Dendritic cell treated with granulocyte-macrophage colony-stimulating factor and Interleukin-4, amounts not matched to agents 40 ng/mL and 50 ng/mL, for 4 days (primary cell): ENCODE results near the gene POLR3F.
"Not testable (repeated sequence)": the region's sequence is repeated elsewhere in the genome, so short reads cannot be mapped to it uniquely, and the experiment has no call there.

Source experiments
- H3K27ac Mint-ChIP-seq: one replicate; pipeline ENCODE4 v1.8.0; 2022; ENCODE audit warnings: mild to moderate bottlenecking, mixed read lengths
- H3K27me3 Mint-ChIP-seq: one replicate; pipeline ENCODE4 v1.8.0; 2022; ENCODE audit warnings: mild to moderate bottlenecking, mixed read lengths
- H3K36me3 Mint-ChIP-seq: one replicate; pipeline ENCODE4 v1.8.0; 2022; ENCODE audit warnings: low read depth, mixed read lengths
- H3K4me1 Mint-ChIP-seq: one replicate; pipeline ENCODE4 v1.8.0; 2022; ENCODE audit warnings: low read depth, mixed read lengths
- H3K4me3 Mint-ChIP-seq: one replicate; pipeline ENCODE4 v1.8.0; 2022; ENCODE audit warnings: mild to moderate bottlenecking, moderate library complexity, mixed read lengths
- H3K9me3 Mint-ChIP-seq: one replicate; pipeline ENCODE4 v1.8.0; 2022; ENCODE audit warnings: mixed read lengths
- intact Hi-C: fragments of 100-400 bp; cut with micrococcal nuclease; formaldehyde crosslinking; loops from one replicate; pipeline ENCODE4 v1.15.0; 2022

POLR3F gene

GRCh38 chr20:18477821-18478220 is 10.6 kb downstream of the POLR3F start:
- H3K36me3 Mint-ChIP-seq: peaks cover 96% of the 10 kb centered on the region
- H3K27me3 Mint-ChIP-seq: no peaks in the 10 kb centered on the region
- H3K4me1 Mint-ChIP-seq: no peaks in the 10 kb centered on the region
- no peak overlapping the region for H3K27ac Mint-ChIP-seq
- H3K4me3 Mint-ChIP-seq: no peak overlapping the region
- no peaks in the 10 kb centered on the region for H3K9me3 Mint-ChIP-seq
- intact Hi-C loops: no loop called here

- no peaks in the 10 kb centered on the region for H3K27me3 Mint-ChIP-seq
- no peaks in the 10 kb centered on the region for H3K9me3 Mint-ChIP-seq
- no peak overlapping the region for H3K27ac Mint-ChIP-seq
- intact Hi-C loops: no loop called here
- no peaks in the 10 kb centered on the region for H3K4me1 Mint-ChIP-seq
- H3K36me3 Mint-ChIP-seq: peaks cover 89% of the 10 kb centered on the region
- H3K4me3 Mint-ChIP-seq: no peak overlapping the region
Measured at GRCh38 chr20:18481596-18481995, 14.4 kb downstream of the POLR3F start.

- H3K27ac Mint-ChIP-seq: no peak overlapping the region
- H3K9me3 Mint-ChIP-seq: no peaks in the 10 kb centered on the region
- H3K4me3 Mint-ChIP-seq: no peak overlapping the region
- H3K36me3 Mint-ChIP-seq: peaks cover 73% of the 10 kb centered on the region
- H3K4me1 Mint-ChIP-seq: peaks cover 3% of the 10 kb centered on the region
- H3K27me3 Mint-ChIP-seq: no peaks in the 10 kb centered on the region
- intact Hi-C loops: no loop called here
Measured at GRCh38 chr20:18488301-18488700, 21.1 kb downstream of the POLR3F start.

- peaks cover 13% of the 10 kb centered on the region for H3K4me1 Mint-ChIP-seq
- H3K4me3 Mint-ChIP-seq: peak overlapping the region; percentile 98
- intact Hi-C loops: loop anchor here (2.0 kb wide), 1 partner anchor 29 kb away; the partner anchor contains the start of genes DZANK1 and POLR3F
- no peaks in the 10 kb centered on the region for H3K9me3 Mint-ChIP-seq
- H3K36me3 Mint-ChIP-seq: peaks cover 30% of the 10 kb centered on the region
- H3K27ac Mint-ChIP-seq: peak overlapping the region; percentile 86
- H3K27me3 Mint-ChIP-seq: no peaks in the 10 kb centered on the region
Measured at GRCh38 chr20:18496042-18496441, 28.9 kb downstream of the POLR3F start.

GRCh38 chr20:18496740-18497592 is 29.8 kb downstream of the POLR3F start, which contains the start of gene RBBP9:
Gene RBBP9 (minus strand): TSS chr20:18497225. CDS start chr20:18497167, 58 bp downstream.
- no peaks in the 10 kb centered on the region for H3K9me3 Mint-ChIP-seq
- peaks cover 13% of the 10 kb centered on the region for H3K4me1 Mint-ChIP-seq
- intact Hi-C loops: loop anchor here (1.0 to 2.0 kb wide), 2 partner anchors 10 to 30 kb away; partner anchors contain the start of genes DZANK1, POLR3F and SEC23B

GRCh38 chr20:18497603-18498002 is 30.4 kb downstream of the POLR3F start:
- Mint-ChIP-seq H3K4me1 (peaks cover 13% of the 10 kb centered on the region), H3K36me3 (peaks cover 18% of the 10 kb centered on the region), H3K27ac (no peak overlapping the region), H3K27me3 (no peaks in the 10 kb centered on the region), H3K9me3 (no peaks in the 10 kb centered on the region), H3K4me3 (no peak overlapping the region)
- intact Hi-C loops: loop anchor here (1.0 to 2.0 kb wide), 2 partner anchors 10 to 31 kb away; partner anchors contain the start of genes DZANK1, POLR3F and SEC23B

More at GRCh38 chr20:18496740-18497592, 29.8 kb downstream of the POLR3F start, which contains the start of gene RBBP9:
- peaks cover 22% of the 10 kb centered on the region for H3K36me3 Mint-ChIP-seq
- peak within 1 kb of the TSS; percentile 98 for H3K4me3 Mint-ChIP-seq
- peak within 1 kb of the TSS; percentile 86 for H3K27ac Mint-ChIP-seq
- no peaks in the 10 kb centered on the region for H3K27me3 Mint-ChIP-seq

- H3K9me3 Mint-ChIP-seq, H3K4me1 Mint-ChIP-seq, H3K36me3 Mint-ChIP-seq, intact Hi-C loops, H3K4me3 Mint-ChIP-seq, H3K27me3 Mint-ChIP-seq: not testable (repeated sequence)
- H3K27ac Mint-ChIP-seq: peak overlapping the region; percentile 6
Measured at GRCh38 chr20:18501672-18502071, 34.5 kb downstream of the POLR3F start.

GRCh38 chr20:18504479-18505060 is 37.4 kb downstream of the POLR3F start:
- Mint-ChIP-seq H3K4me3 (peak overlapping the region; percentile 44), H3K9me3 (no peaks in the 10 kb centered on the region), H3K4me1 (peaks cover 21% of the 10 kb centered on the region), H3K36me3 (peaks cover 24% of the 10 kb centered on the region), H3K27ac (peak overlapping the region; percentile 72), H3K27me3 (peaks cover 3% of the 10 kb centered on the region)
- intact Hi-C loops: loop anchor here (5.0 kb wide), 1 partner anchor 92 kb away; no protein-coding TSS in a partner anchor

GRCh38 chr20:18506744-18507143 is 39.6 kb downstream of the POLR3F start:
- Mint-ChIP-seq H3K9me3 (no peaks in the 10 kb centered on the region), H3K27ac (peak overlapping the region; percentile 97)

GRCh38 chr20:18507218-18508191 is 40.3 kb downstream of the POLR3F start, which contains the start of gene SEC23B:
Gene SEC23B (plus strand): TSS chr20:18507940. CDS start chr20:18510836, 2,896 bp downstream.
- peaks cover 3% of the 10 kb centered on the region for H3K27me3 Mint-ChIP-seq
- peaks cover 46% of the 10 kb centered on the region for H3K36me3 Mint-ChIP-seq
- intact Hi-C loops: loop anchor here (1.0 to 5.0 kb wide), 4 partner anchors 10 to 95 kb away; partner anchors contain the start of genes DZANK1, POLR3F, RBBP9 and SMIM26
- peak within 1 kb of the TSS; percentile 100 for H3K4me3 Mint-ChIP-seq
- H3K9me3 Mint-ChIP-seq: no peaks in the 10 kb centered on the region
- peaks cover 44% of the 10 kb centered on the region for H3K4me1 Mint-ChIP-seq
- peak within 1 kb of the TSS; percentile 97 for H3K27ac Mint-ChIP-seq

More at GRCh38 chr20:18506744-18507143, 39.6 kb downstream of the POLR3F start:
- peak overlapping the region; percentile 100 for H3K4me3 Mint-ChIP-seq
- peaks cover 43% of the 10 kb centered on the region for H3K36me3 Mint-ChIP-seq
- H3K4me1 Mint-ChIP-seq: peaks cover 43% of the 10 kb centered on the region
- intact Hi-C loops: loop anchor here (1.0 to 5.0 kb wide), 4 partner anchors 9 to 94 kb away; partner anchors contain the start of genes DZANK1, POLR3F, RBBP9 and SMIM26
- H3K27me3 Mint-ChIP-seq: peaks cover 3% of the 10 kb centered on the region

- Mint-ChIP-seq H3K9me3 (no peaks in the 10 kb centered on the region), H3K4me3 (peak overlapping the region; percentile 68), H3K27me3 (no peaks in the 10 kb centered on the region), H3K36me3 (peaks cover 56% of the 10 kb centered on the region), H3K27ac (peak overlapping the region; percentile 97), H3K4me1 (peaks cover 52% of the 10 kb centered on the region)
- intact Hi-C loops: no loop called here
Measured at GRCh38 chr20:18511571-18511970, 44.4 kb downstream of the POLR3F start.

- no peak overlapping the region for H3K4me3 Mint-ChIP-seq
- intact Hi-C loops: no loop called here
- peaks cover 51% of the 10 kb centered on the region for H3K4me1 Mint-ChIP-seq
- no peaks in the 10 kb centered on the region for H3K27me3 Mint-ChIP-seq
- peaks cover 45% of the 10 kb centered on the region for H3K36me3 Mint-ChIP-seq
- peak overlapping the region; percentile 59 for H3K27ac Mint-ChIP-seq
- H3K9me3 Mint-ChIP-seq: no peaks in the 10 kb centered on the region
Measured at GRCh38 chr20:18513208-18513607, 46.0 kb downstream of the POLR3F start.

- no peaks in the 10 kb centered on the region for H3K27me3 Mint-ChIP-seq
- H3K9me3 Mint-ChIP-seq: no peaks in the 10 kb centered on the region
- H3K36me3 Mint-ChIP-seq: peaks cover 36% of the 10 kb centered on the region
- H3K27ac Mint-ChIP-seq: peak overlapping the region; percentile 29
- intact Hi-C loops: no loop called here
- peaks cover 42% of the 10 kb centered on the region for H3K4me1 Mint-ChIP-seq
- H3K4me3 Mint-ChIP-seq: no peak overlapping the region
Measured at GRCh38 chr20:18514127-18514526, 46.9 kb downstream of the POLR3F start.
